Fibroblast of the aortic adventitia (primary cell): ENCODE data around the gene UBE2U. TPM values are rescaled to one million over a fixed set of nuclear protein-coding genes. Genes with fewer than 3 reads are reported as not detected.
A peak's percentile ranks its signal among the peaks of the same experiment; 100 is the strongest.

ENCODE experiments used
- DNase-seq: peaks from one replicate; pipeline ENCODE4 v3.0.0-alpha.2; 2010; ENCODE audit warnings: low read depth
- H3K4me3 ChIP-seq: 2 replicates; pipeline ENCODE4 v1.5.1; 2011; ENCODE audit warnings: low read depth, mild to moderate bottlenecking, control low read depth, low read length, moderate library complexity
- total RNA-seq: library from RNA; depleted of rRNA; stranded (reverse); fragments of >200 nt; gene quantifications from 2 replicates; pipeline ENCODE4 v1.2.3, GENCODE V29; 2012; ENCODE audit warnings: low replicate concordance
- TF ChIP-seq, protein P1 (sequence below): IDR thresholded peaks from 2 replicates; pipeline ENCODE4 v1.5.1; 2011; ENCODE audit warnings: mild to moderate bottlenecking, low read length, control low read depth, inconsistent platforms; ENCODE audit not compliant: insufficient read depth

The UBE2U gene
- total RNA-seq, 1 donor = not detected

DNA sequence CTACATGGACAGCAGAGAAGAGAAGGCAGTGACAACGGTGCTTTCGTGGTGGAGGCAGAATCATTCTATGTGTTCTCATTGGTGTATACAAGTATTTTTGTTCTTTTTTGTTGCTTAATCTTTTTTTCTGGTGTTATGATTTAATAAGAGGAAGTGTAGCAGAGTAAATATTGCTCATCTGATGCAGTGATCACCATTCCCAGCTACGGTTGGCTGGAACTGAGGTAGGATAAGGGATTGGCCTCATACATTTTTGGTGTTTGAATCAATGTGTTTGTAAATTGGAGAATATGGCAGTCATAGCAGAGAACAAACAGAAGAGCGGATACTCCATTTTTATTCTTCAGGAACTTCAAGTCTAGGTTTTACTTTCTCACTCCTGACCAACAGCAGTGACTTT lies 76.6 kb downstream of the UBE2U start:
- no peak overlapping the region for H3K4me3 ChIP-seq
- TF ChIP-seq, protein P1, sequence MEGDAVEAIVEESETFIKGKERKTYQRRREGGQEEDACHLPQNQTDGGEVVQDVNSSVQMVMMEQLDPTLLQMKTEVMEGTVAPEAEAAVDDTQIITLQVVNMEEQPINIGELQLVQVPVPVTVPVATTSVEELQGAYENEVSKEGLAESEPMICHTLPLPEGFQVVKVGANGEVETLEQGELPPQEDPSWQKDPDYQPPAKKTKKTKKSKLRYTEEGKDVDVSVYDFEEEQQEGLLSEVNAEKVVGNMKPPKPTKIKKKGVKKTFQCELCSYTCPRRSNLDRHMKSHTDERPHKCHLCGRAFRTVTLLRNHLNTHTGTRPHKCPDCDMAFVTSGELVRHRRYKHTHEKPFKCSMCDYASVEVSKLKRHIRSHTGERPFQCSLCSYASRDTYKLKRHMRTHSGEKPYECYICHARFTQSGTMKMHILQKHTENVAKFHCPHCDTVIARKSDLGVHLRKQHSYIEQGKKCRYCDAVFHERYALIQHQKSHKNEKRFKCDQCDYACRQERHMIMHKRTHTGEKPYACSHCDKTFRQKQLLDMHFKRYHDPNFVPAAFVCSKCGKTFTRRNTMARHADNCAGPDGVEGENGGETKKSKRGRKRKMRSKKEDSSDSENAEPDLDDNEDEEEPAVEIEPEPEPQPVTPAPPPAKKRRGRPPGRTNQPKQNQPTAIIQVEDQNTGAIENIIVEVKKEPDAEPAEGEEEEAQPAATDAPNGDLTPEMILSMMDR = no peak
- DNase-seq = no peak

DNA sequence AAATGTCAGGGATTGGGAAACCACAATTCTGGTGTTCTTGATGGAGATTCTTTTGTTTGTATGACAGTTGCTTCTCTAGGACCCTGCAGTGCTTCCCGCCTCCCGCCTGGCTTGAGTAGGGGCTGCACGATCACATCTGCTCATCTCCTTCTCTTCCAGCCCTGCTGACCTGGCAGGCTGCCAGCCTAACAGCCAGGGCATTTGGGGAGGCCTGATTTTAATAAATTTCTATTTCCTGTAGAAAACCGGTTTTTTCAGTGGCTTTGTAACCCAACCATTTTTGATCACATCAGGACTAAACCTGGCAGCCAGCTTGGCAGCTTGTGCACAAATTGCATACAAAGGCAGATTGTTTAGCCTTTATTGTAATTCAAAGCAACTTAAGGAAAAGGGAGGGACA lies 78.9 kb downstream of the UBE2U start:
- DNase-seq = no peak
- no peak overlapping the region for H3K4me3 ChIP-seq
- TF ChIP-seq, protein P1 = no peak

DNA sequence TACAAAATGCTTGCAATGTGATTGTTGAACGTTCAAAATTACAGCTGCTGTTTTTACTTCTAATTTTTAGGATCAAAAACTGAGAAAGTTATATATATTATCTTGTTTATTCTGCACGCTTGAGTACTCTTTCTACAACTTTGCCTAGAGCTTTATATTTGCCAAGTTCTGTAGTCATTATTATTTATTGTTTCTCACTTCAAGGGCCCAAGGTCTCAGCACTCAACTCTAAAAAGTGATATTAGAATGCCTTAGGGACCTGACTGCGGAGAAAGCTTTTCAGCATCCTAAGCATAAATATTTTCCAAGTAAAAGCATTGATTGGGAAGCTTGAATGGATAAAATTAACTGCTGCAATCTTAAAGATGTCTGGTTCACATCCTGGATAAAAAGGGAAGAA lies 83.6 kb downstream of the UBE2U start:
- TF ChIP-seq, protein P1 = no peak
- H3K4me3 ChIP-seq = no peak overlapping the region
- no peak for DNase-seq

DNA sequence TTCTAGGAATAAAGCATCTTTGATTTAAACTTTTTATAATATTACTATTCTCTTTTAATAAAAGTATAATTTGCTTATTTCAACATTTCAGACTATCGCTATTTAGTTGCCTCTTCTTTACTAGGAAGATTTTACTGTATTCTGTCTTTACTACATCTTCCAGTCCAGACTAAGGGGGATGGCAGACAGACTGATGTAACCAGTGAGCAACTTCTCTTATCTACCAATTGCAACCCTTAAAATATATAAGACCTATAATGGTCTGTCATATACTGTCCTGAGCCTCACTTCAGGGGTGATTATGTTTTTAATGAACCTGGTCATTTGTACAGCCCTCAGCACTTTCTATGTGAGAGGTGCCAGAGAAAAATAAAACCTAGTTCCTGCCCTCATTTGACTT lies 87.0 kb downstream of the UBE2U start:
- DNase-seq = no peak
- no peak overlapping the region for H3K4me3 ChIP-seq
- TF ChIP-seq, protein P1 = no peak

DNA sequence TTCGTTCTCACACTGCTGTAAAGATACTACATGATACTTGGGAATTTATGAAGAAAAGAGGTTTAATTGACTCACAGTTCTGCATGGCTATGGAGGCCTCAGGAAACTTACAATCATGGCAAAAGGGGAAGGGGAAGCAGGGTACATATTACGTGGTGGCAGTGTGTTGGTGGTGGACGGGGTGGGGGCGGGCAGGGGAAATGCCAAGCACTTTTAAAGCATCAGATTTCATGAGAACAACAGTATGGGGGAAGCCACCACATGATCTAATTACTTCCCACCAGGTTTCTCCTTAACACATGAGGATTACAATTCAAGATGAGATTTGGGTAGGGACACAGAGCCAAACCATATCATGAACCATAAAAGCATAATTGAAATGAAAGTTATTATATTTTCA lies 88.5 kb downstream of the UBE2U start:
- TF ChIP-seq, protein P1 = no peak
- no peak for DNase-seq
- H3K4me3 ChIP-seq = no peak overlapping the region

DNA sequence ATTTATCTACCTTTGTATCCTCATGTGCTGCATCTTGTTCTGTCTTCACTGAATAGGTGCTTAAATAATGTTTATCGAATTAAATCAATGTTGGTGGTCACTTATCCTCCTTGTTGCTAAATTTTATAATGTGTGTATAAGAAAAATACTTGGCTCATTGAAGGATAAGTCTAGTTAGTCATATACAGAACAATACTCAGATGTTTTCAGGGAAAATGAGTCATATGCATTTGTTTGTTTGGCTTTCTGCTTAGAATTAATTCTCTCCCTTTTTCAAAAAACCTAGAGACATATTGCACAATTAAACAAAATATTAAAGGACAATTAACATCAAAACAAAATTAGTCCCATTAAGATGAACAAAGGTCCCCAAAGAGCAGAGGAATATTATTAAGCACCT lies 89.0 kb downstream of the UBE2U start:
- peak; percentile 22 for DNase-seq
- no peak overlapping the region for H3K4me3 ChIP-seq
- TF ChIP-seq, protein P1 = no peak

DNA sequence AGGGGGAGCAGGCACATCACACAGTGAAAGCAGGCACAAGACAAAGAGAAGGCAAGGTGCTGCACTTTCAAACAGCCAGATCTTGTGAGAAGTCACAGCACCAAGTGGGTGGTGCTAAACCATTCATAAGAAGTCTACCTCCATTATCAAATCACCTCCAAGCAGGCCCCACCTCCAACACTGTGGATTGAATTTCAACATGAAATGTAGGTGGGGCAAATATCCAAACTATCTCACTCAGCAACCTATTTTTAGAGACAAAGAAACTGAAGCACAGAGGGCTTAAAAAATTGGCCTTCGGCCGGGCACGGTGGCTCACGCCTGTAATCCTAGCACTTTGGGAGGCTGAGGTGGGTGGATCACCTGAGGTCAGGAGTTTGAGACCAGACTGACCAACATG lies 90.4 kb downstream of the UBE2U start:
- no peak for DNase-seq
- no peak overlapping the region for H3K4me3 ChIP-seq

More for the DNA sequence above, 90.4 kb downstream of the UBE2U start:
- TF ChIP-seq, protein P1 = no peak
